GM12874 (cell line): Measurements from ENCODE around the gene STX16.

Experiments used
- TF ChIP-seq, protein P1 (sequence below): IDR thresholded peaks from 2 replicates; pipeline ENCODE4 v1.5.1; 2011; ENCODE audit warnings: low read depth, mild to moderate bottlenecking, control low read depth, low read length, moderate library complexity; ENCODE audit not compliant: insufficient read depth

Gene STX16

GRCh38 chr20:58639182-58640146, 11.6 kb upstream of the STX16 start:
- TF ChIP-seq, protein P1, sequence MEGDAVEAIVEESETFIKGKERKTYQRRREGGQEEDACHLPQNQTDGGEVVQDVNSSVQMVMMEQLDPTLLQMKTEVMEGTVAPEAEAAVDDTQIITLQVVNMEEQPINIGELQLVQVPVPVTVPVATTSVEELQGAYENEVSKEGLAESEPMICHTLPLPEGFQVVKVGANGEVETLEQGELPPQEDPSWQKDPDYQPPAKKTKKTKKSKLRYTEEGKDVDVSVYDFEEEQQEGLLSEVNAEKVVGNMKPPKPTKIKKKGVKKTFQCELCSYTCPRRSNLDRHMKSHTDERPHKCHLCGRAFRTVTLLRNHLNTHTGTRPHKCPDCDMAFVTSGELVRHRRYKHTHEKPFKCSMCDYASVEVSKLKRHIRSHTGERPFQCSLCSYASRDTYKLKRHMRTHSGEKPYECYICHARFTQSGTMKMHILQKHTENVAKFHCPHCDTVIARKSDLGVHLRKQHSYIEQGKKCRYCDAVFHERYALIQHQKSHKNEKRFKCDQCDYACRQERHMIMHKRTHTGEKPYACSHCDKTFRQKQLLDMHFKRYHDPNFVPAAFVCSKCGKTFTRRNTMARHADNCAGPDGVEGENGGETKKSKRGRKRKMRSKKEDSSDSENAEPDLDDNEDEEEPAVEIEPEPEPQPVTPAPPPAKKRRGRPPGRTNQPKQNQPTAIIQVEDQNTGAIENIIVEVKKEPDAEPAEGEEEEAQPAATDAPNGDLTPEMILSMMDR = no peak

- TF ChIP-seq, protein P1 = no peak
These were observed 10.6 kb upstream of the STX16 start for GRCh38 chr20:58640446-58640845.

- TF ChIP-seq, protein P1 = no peak
These were observed 8.6 kb upstream of the STX16 start for GRCh38 chr20:58642441-58642840.

DNA sequence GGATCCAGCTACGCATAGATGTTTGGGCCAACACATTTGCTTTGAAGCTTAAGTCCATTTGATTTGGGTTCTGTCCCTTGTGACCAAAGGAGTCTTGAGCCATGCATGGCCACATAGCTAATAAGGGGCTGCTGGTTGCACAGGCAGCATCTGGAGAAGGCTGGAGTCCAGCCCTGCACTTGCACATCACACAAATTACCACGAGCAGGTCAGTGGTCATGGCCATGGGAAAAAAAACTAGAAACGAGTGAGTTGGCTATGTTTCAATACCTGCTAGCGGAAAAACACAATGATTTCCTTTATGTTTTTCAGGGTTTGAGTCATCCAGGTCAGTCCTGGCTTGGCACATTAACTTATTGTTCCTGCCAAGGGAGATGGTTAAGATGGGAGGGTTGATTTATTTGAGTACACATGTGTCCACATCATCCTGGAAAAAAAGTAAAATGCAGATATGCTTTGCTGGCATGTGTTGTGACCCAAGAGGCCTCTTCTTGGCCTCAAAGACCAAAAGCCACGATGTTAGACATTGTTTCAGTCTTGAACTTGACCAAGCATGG, 5.6 kb upstream of the STX16 start:
- TF ChIP-seq, protein P1 = no peak

- TF ChIP-seq, protein P1 = no peak
These were observed 4.8 kb upstream of the STX16 start for GRCh38 chr20:58646257-58646656.

GRCh38 chr20:58646703-58647102, 4.4 kb upstream of the STX16 start:
- TF ChIP-seq, protein P1 = no peak

- TF ChIP-seq, protein P1 = peak; percentile 31; the same call in 1 of the 2 replicates
These were observed 3.8 kb upstream of the STX16 start for GRCh38 chr20:58647162-58647795.
